ENCODE data around the gene ZNF675.
"Not testable (repeated sequence)": the region's sequence is repeated elsewhere in the genome, so short reads cannot be mapped to it uniquely, and the experiment has no call there.

DNA sequence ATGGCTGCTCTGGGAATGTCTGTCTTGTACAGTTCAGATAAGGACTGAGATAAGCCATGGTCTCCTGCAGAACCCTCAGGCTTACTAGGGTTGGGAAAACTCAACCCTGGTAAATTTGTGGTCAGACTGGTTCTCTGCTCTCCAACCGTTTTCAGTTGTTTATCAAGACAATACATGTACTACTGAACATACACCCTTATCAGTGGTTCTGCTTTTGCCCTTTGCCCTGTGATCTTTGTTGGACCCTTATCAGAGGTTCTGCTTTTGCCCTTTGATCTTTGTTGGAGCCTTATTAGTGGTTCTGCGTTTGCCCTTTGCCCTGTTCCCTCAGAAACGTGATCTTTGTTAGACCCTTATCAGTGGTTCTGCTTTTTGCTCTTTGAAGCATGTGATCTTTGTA is 37.2 kb downstream of the ZNF675 start:
- TF ChIP-seq, protein P1, sequence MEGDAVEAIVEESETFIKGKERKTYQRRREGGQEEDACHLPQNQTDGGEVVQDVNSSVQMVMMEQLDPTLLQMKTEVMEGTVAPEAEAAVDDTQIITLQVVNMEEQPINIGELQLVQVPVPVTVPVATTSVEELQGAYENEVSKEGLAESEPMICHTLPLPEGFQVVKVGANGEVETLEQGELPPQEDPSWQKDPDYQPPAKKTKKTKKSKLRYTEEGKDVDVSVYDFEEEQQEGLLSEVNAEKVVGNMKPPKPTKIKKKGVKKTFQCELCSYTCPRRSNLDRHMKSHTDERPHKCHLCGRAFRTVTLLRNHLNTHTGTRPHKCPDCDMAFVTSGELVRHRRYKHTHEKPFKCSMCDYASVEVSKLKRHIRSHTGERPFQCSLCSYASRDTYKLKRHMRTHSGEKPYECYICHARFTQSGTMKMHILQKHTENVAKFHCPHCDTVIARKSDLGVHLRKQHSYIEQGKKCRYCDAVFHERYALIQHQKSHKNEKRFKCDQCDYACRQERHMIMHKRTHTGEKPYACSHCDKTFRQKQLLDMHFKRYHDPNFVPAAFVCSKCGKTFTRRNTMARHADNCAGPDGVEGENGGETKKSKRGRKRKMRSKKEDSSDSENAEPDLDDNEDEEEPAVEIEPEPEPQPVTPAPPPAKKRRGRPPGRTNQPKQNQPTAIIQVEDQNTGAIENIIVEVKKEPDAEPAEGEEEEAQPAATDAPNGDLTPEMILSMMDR (conservative IDR thresholded peaks at IDR 0.05; ENCODE audit: low read depth, low read length): not testable (repeated sequence)
- TF ChIP-seq EZH2 (IDR thresholded peaks at IDR 0.05; ENCODE audit: low read length, unreplicated experiment); EZH2phosphoT487 (IDR thresholded peaks at IDR 0.05; ENCODE audit: borderline replicate concordance, low read length): not testable (repeated sequence)
